ENCODE data around the gene SNTG2.
"Not testable (repeated sequence)": the region's sequence is repeated elsewhere in the genome, so short reads cannot be mapped to it uniquely, and the experiment has no call there.

DNA sequence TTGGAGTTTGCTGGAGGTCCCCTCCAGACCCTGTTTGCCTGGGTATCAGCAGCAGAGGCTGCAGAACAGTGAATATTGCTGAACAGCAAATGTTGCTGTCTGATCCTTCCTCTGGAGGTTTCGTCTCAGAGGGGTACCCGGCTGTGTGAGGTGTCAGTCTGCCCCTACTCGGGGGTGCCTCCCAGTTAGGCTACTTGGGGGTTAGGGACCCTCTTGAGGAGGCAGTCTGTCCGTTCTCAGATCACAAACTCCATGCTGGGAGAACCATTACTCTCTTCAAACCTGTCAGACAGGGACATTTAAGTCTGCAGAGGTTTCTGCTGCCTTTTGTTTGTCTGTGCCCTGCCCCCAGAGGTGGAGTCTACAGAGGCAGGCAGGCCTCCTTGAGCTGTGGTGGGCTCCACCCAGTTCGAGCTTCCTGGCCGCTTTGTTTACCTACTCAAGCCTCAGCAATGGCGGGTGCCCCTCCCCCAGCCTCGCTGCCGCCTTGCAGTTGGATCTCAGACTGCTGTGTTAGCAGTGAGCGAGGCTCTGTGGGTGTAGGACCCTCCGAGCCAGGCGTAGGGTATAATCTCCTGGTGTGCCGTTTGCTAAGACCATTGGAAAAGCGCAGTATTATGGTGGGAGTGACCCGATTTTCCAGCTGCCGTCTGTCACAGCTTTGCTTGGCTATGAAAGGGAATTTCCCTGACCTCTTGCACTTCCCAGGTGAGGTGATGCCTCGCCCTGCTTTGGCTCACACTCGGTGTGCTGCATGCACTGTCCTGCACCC lies 437.5 kb downstream of the SNTG2 start:
- TF ChIP-seq, protein P1, sequence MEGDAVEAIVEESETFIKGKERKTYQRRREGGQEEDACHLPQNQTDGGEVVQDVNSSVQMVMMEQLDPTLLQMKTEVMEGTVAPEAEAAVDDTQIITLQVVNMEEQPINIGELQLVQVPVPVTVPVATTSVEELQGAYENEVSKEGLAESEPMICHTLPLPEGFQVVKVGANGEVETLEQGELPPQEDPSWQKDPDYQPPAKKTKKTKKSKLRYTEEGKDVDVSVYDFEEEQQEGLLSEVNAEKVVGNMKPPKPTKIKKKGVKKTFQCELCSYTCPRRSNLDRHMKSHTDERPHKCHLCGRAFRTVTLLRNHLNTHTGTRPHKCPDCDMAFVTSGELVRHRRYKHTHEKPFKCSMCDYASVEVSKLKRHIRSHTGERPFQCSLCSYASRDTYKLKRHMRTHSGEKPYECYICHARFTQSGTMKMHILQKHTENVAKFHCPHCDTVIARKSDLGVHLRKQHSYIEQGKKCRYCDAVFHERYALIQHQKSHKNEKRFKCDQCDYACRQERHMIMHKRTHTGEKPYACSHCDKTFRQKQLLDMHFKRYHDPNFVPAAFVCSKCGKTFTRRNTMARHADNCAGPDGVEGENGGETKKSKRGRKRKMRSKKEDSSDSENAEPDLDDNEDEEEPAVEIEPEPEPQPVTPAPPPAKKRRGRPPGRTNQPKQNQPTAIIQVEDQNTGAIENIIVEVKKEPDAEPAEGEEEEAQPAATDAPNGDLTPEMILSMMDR (IDR thresholded peaks at IDR 0.05; ENCODE audit: low read depth, low read length, missing input control) = not testable (repeated sequence)
- TF ChIP-seq RAD21 (IDR thresholded peaks at IDR 0.05); GABPA (IDR thresholded peaks at IDR 0.05 in 1 of 2, conservative IDR thresholded peaks at IDR 0.05 in 1 of 2); EGR1 (IDR thresholded peaks at IDR 0.05; ENCODE audit: low read depth in 2 of 2); TAF1 (conservative IDR thresholded peaks at IDR 0.05): not testable (repeated sequence)
